A549 (cell line): ENCODE results near the gene TTYH3. TPM values are rescaled to one million over a fixed set of nuclear protein-coding genes. Genes with fewer than 3 reads are reported as not detected.

Source experiments
- ATAC-seq, 2 experiments: fragments of 200-7000 bp in 1 of 2; fragments of >200 bp in 1 of 2; cut with Nextera tagmentation in 1 of 2; cut with Tn5 transposase in 1 of 2; 3 replicates each; pipeline versions ENCODE4 v1.8.0 to v1.9.1; 2018 to 2020; ENCODE audit warnings: mild to moderate bottlenecking in 1 of 2, moderate library complexity in 1 of 2
- CTCF ChIA-PET: fragments of 300-600 bp; sonication (Branson Sonifier 250); formaldehyde crosslinking; extraction: SDS; loops from one replicate; lab custom pipeline; 2021; ENCODE audit warnings: antibody characterized with exemption, inconsistent platforms; lab: Yijun Ruan, JAX
- POLR2A ChIA-PET: fragments of 350-600 bp; formaldehyde crosslinking; extraction: SDS; loops from one replicate; lab custom pipeline; 2021; ENCODE audit warnings: antibody characterized with exemption, inconsistent platforms; lab: Yijun Ruan, JAX
- DNase-seq, 2 experiments: peaks; one replicate each; pipeline versions ENCODE4 v3.0.0 to v3.0.0-alpha.2; 2011 to 2016; ENCODE audit warnings: low read depth in 1 of 2, low spot score in 1 of 2
- FAIRE-seq: peaks from 2 replicates; lab custom pipeline; 2011; peaks lifted over from hg19 to GRCh38; lab: Jason Lieb, UNC
- H3K27ac ChIP-seq, 2 experiments: fragments of >200 bp; sonication (Bioruptor Twin); formaldehyde crosslinking; 3 replicates each; pipeline ENCODE4 v1.5.1; 2016 to 2017
- H3K4me1 ChIP-seq: fragments of >200 bp; sonication (Bioruptor Twin); formaldehyde crosslinking; 3 replicates; pipeline ENCODE4 v1.6.1; 2016
- H3K4me2 ChIP-seq: fragments of >200 bp; sonication (Bioruptor Twin); formaldehyde crosslinking; 3 replicates; pipeline ENCODE4 v1.6.1; 2016
- H3K4me3 ChIP-seq: fragments of >200 bp; sonication (Bioruptor Twin); formaldehyde crosslinking; 3 replicates; pipeline ENCODE4 v1.5.1; 2016
- H3K9me3 ChIP-seq: fragments of >200 bp; sonication (Bioruptor Twin); formaldehyde crosslinking; 3 replicates; pipeline ENCODE4 v1.6.1; 2016
- ATOH8 ChIP-seq: fragments of 250-450 bp; sonication (Bioruptor Pico); IDR thresholded peaks from 2 replicates; pipeline ENCODE4 v1.5.0; 2020; ENCODE audit warnings: low read depth, mild to moderate bottlenecking, moderate library complexity
- BCL3 ChIP-seq: fragments of >200 bp; sonication (Bioruptor Twin); formaldehyde crosslinking; IDR thresholded peaks from 3 replicates; pipeline ENCODE4 v1.6.1; 2016
- CBX8 ChIP-seq: fragments of 200-600 bp; sonication (generic); IDR thresholded peaks from 2 replicates; pipeline ENCODE4 v1.6.1; 2016
- E2F6 ChIP-seq: IDR thresholded peaks from 2 replicates; pipeline ENCODE4 v1.6.1; 2012; ENCODE audit warnings: low read depth, borderline replicate concordance
- EHF ChIP-seq: fragments of 250-450 bp; sonication (Bioruptor Pico); IDR thresholded peaks from 2 replicates; pipeline ENCODE4 v1.5.0; 2020; ENCODE audit warnings: mild to moderate bottlenecking
- EHMT2 ChIP-seq: fragments of 200-600 bp; sonication (generic); IDR thresholded peaks from 2 replicates; pipeline ENCODE4 v1.6.1; 2016; ENCODE audit warnings: antibody characterized with exemption, low read depth, mild to moderate bottlenecking, moderate library complexity
- EP300 ChIP-seq, 2 experiments: fragments of >200 bp; sonication (Bioruptor Twin); formaldehyde crosslinking; IDR thresholded peaks; 2 replicates in 1 of 2; 3 replicates in 1 of 2; pipeline ENCODE4 v1.6.1; 2016 to 2017
- FOSB ChIP-seq: fragments of 250-450 bp; sonication (Bioruptor Pico); IDR thresholded peaks from 2 replicates; pipeline ENCODE4 v1.5.0; 2020; ENCODE audit warnings: mild to moderate bottlenecking, moderate library complexity
- FOSL2 ChIP-seq, 2 experiments: fragments of 450-650 bp in 1 of 2; fragments of >200 bp in 1 of 2; sonication (Bioruptor Twin) in 1 of 2; formaldehyde crosslinking; IDR thresholded peaks; 2 replicates each; pipeline versions ENCODE4 v1.5.0 to v1.6.1; 2016 to 2020; ENCODE audit warnings: mild to moderate bottlenecking in 1 of 2, moderate library complexity in 1 of 2
- HDAC2 ChIP-seq: fragments of 200-600 bp; sonication (generic); IDR thresholded peaks from 2 replicates; pipeline ENCODE4 v1.6.1; 2016
- HES2 ChIP-seq: fragments of >200 bp; sonication (Bioruptor Twin); formaldehyde crosslinking; IDR thresholded peaks from 2 replicates; pipeline ENCODE4 v1.6.1; 2016
- HMGXB4 ChIP-seq: fragments of 250-450 bp; sonication (Bioruptor Pico); IDR thresholded peaks from 2 replicates; pipeline ENCODE4 v1.5.0; 2021; ENCODE audit warnings: mild to moderate bottlenecking, moderate library complexity, borderline replicate concordance
- HOXA7 ChIP-seq: fragments of 250-450 bp; sonication (Bioruptor Pico); IDR thresholded peaks from 2 replicates; pipeline ENCODE4 v1.5.0; 2020; ENCODE audit warnings: mild to moderate bottlenecking, moderate library complexity
- KDM1A ChIP-seq: fragments of 200-600 bp; sonication (generic); IDR thresholded peaks from 2 replicates; pipeline ENCODE4 v1.6.1; 2016; ENCODE audit warnings: low read depth, mild to moderate bottlenecking
- MAFK ChIP-seq: fragments of 450-650 bp; IDR thresholded peaks from 2 replicates; pipeline ENCODE4 v1.6.1; 2014; ENCODE audit not compliant: partially characterized antibody
- MAX ChIP-seq: IDR thresholded peaks from 2 replicates; pipeline ENCODE4 v1.6.1; 2012
- NFE2L2 ChIP-seq: fragments of 150-350 bp; conservative IDR thresholded peaks from 2 replicates; pipeline ENCODE4 v1.6.1; 2014; ENCODE audit warnings: low read length
- NR3C1 ChIP-seq: fragments of >200 bp; sonication (Bioruptor Twin); formaldehyde crosslinking; IDR thresholded peaks from 3 replicates; pipeline ENCODE4 v1.6.1; 2017
- PHF8 ChIP-seq: fragments of 200-600 bp; sonication (generic); IDR thresholded peaks from 2 replicates; pipeline ENCODE4 v1.6.1; 2016; ENCODE audit warnings: low read depth, mild to moderate bottlenecking, antibody characterized with exemption, moderate library complexity, borderline replicate concordance
- REST ChIP-seq: fragments of 200-600 bp; sonication (generic); IDR thresholded peaks from 2 replicates; pipeline ENCODE4 v1.6.1; 2016; ENCODE audit warnings: antibody characterized with exemption, mild to moderate bottlenecking, moderate library complexity
- RFX5 ChIP-seq: fragments of 450-650 bp; IDR thresholded peaks from 2 replicates; pipeline ENCODE4 v1.7.1; 2014; ENCODE audit warnings: antibody characterized with exemption, mild to moderate bottlenecking, moderate library complexity
- SMC3 ChIP-seq: fragments of >200 bp; sonication (Bioruptor Twin); formaldehyde crosslinking; IDR thresholded peaks from 3 replicates; pipeline ENCODE4 v1.6.1; 2018; ENCODE audit warnings: inconsistent platforms
- TFCP2L1 ChIP-seq: fragments of 250-450 bp; sonication (Bioruptor Pico); IDR thresholded peaks from 2 replicates; pipeline ENCODE4 v1.5.0; 2021; ENCODE audit warnings: mild to moderate bottlenecking
- ZFP36 ChIP-seq: fragments of 450-650 bp; IDR thresholded peaks from 2 replicates; pipeline ENCODE4 v1.6.1; 2014; ENCODE audit warnings: borderline replicate concordance; ENCODE audit not compliant: partially characterized antibody
- ZNF302 ChIP-seq: fragments of 250-450 bp; sonication (Bioruptor Pico); IDR thresholded peaks from 2 replicates; pipeline ENCODE4 v1.9.0; 2021; ENCODE audit warnings: inconsistent platforms, mild to moderate bottlenecking, moderate library complexity
- ZSCAN20 ChIP-seq: fragments of 250-450 bp; sonication (Bioruptor Pico); IDR thresholded peaks from 2 replicates; pipeline ENCODE4 v1.8.0; 2022; ENCODE audit warnings: mild to moderate bottlenecking, moderate library complexity
- WGBS: methylation state at CpG from one replicate; pipeline ENCODE4 v1.1.6; 2017; ENCODE audit errors: missing lambda C conversion rate; 5-methylcytosine and 5-hydroxymethylcytosine counted together
- polyA plus RNA-seq, 4 experiments: library from polyadenylated mRNA; depleted of rRNA in 3 of 4; stranded (reverse); fragments of >200 nt; fragmentation: RNase III in 1 of 4; extraction: RNeasy Plus Mini Kit Qiagen cat#74134 plus additional on column Dnase treatment in 1 of 4; gene quantifications; 2 replicates in 3 of 4; 3 replicates in 1 of 4; pipeline ENCODE4 v1.2.3, GENCODE V29; 2011 to 2017

Gene TTYH3
- polyA plus RNA-seq, 2 of the 4 experiments (the other 2 are of a cell fraction), result 11.3 to 43.6 TPM

- FAIRE-seq (no peak), ATAC-seq (no peak), DNase-seq (no peak)
- no peak overlapping the region for H3K27ac ChIP-seq
- H3K4me3 ChIP-seq, result no peak overlapping the region
- no peaks in the 10 kb centered on the region for H3K4me1 ChIP-seq
- CTCF ChIA-PET, result interaction anchor here (1.6 kb wide), 1 partner anchor 195 kb away, joined by 5 read pairs; no protein-coding TSS in a partner anchor
- H3K9me3 ChIP-seq, result no peaks in the 10 kb centered on the region
- H3K4me2 ChIP-seq, result no peak overlapping the region
- TF ChIP-seq REST (no peak), EHF (CRISPR knock-in tag) (no peak), BCL3 (no peak), ZSCAN20 (CRISPR knock-in tag) (no peak), MAFK (no peak), ATOH8 (CRISPR knock-in tag) (no peak), KDM1A (no peak), HOXA7 (CRISPR knock-in tag) (no peak), NR3C1 (no peak), HMGXB4 (CRISPR knock-in tag) (no peak), RFX5 (no peak), NFE2L2 (no peak), HDAC2 (no peak), PHF8 (no peak), ZNF302 (CRISPR knock-in tag) (no peak), SMC3 (no peak), FOSB (no peak)
- WGBS, result 74% methylated on average over 3 of the region's 4 CpGs
- POLR2A ChIA-PET, result no interaction called here
These were observed 32.2 kb downstream of the TTYH3 start for GRCh38 chr7:2663960-2664359.

- DNase-seq (no peak), FAIRE-seq (no peak), ATAC-seq (no peak)
- no peaks in the 10 kb centered on the region for H3K4me1 ChIP-seq
- no peak overlapping the region for H3K27ac ChIP-seq
- 81% methylated on average over 32 of the region's 33 CpGs for WGBS
- H3K4me2 ChIP-seq, result no peak overlapping the region
- CTCF ChIA-PET, result interaction anchor here (1.0 to 9.2 kb wide), 5 partner anchors 15 to 214 kb away, joined by 3 to 108 read pairs (median 4); no protein-coding TSS in a partner anchor
- H3K9me3 ChIP-seq, result no peaks in the 10 kb centered on the region
- TF ChIP-seq TFCP2L1, result no peak
- TF ChIP-seq MAX, result no peak
- TF ChIP-seq ZFP36, result no peak
- no peak for TF ChIP-seq HES2
- TF ChIP-seq CBX8, result no peak
- TF ChIP-seq ATOH8 (CRISPR knock-in tag), result no peak
- no peak for TF ChIP-seq ZNF302 (CRISPR knock-in tag)
- TF ChIP-seq E2F6, result no peak
- TF ChIP-seq HMGXB4 (CRISPR knock-in tag), result no peak
- no peak for TF ChIP-seq EP300 (IDR thresholded peaks at IDR 0.05)
- TF ChIP-seq EHMT2, result no peak
- no peak for TF ChIP-seq FOSL2 (IDR thresholded peaks at IDR 0.05)
- TF ChIP-seq FOSL2 (CRISPR knock-in tag; IDR thresholded peaks at IDR 0.05), result no peak
- POLR2A ChIA-PET, result no interaction called here
- H3K4me3 ChIP-seq, result no peak overlapping the region
These were observed 33.6 kb downstream of the TTYH3 start for GRCh38 chr7:2665359-2665791.
